Left renal cortex interstitium (tissue), 4 donors: ENCODE results near the gene FGD3. TPM values are rescaled to one million over a fixed set of nuclear protein-coding genes. Genes with fewer than 3 reads are reported as not detected.

ENCODE experiments used
- DNase-seq, 4 donors: peaks; one replicate each; pipeline ENCODE4 v3.0.0-alpha.2; 2013; ENCODE audit warnings: low read depth in 4 of 4, low spot score in 2 of 4, missing footprints in 1 of 4
- polyA plus RNA-seq, 4 donors: library from polyadenylated mRNA; unstranded; fragments of 120-200 nt; gene quantifications; one replicate each; pipeline ENCODE4 v1.2.1, GENCODE V29; 2013; ENCODE audit not compliant: insufficient read length in 4 of 4

FGD3 gene
- polyA plus RNA-seq, 4 donors: 5.1 to 9.5 (median 6.4) TPM

GRCh38 chr9:92954049-92954861 lies 6.9 kb downstream of the FGD3 start:
- no peak for DNase-seq

DNA sequence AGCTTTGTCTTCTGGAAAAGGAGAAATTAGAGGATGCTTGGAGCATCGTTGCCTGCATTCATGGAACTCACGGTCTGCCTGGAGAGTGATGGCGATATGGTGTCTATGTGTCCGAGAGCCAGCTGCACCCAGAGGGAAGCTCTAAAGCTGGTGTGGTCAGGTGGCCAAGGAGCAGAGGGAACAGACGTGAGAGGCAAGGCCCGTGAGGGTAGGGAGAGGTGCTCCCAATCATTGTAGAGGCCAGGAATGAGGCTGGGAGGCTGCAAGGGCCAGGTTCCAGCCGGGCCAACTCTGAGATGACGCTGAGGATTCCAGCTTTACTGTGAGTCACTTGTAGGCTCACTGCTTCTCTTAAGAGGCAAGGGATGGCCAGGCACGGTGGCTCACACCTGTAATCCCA lies 7.6 kb downstream of the FGD3 start:
- DNase-seq: no peak

- no peak for DNase-seq
Observed at GRCh38 chr9:92960561-92961290, 13.4 kb downstream of the FGD3 start.

GRCh38 chr9:92961627-92962302 lies 14.4 kb downstream of the FGD3 start:
- DNase-seq: no peak

GRCh38 chr9:92962303-92962649 lies 15.0 kb downstream of the FGD3 start:
- DNase-seq: no peak

- DNase-seq: no peak
Observed at GRCh38 chr9:92962846-92963245, 15.5 kb downstream of the FGD3 start.

DNA sequence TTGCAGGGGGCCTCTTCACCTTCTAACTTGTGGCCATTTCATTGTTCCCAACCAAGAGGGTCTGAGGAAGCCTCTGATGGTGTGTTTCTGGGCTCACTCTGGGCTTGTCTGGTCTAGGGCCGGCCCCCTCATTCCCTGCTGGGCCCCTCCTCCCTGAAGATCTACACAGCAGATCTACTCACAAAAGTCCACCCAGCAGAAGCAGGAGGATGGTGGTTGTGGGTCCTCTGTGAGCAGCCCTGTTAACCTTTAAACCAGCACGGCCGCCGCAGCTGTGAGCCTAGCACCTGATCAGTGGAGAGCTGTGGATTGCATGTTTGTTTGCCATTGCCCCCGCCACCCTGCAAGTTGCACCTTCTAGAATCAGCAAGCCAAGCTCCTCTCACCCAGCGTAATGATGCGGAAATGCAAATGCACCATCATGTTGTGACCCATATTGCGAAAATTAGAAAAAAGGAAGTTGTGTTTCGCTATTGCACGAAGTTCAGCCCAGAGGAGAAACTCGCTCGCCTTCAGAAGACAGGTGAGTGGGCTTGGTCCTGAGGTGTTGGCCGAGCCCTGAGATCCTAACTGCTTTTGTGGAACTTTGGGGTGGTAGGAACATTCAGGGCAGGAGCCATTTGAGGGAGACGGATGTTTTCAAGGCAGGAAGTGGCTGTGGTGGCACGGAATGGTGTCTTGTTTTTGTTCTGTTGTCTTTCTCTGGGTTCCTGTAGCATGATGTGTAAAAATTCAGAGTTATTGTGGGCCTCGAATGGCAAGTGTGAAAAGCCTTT lies 16.7 kb downstream of the FGD3 start:
- no peak for DNase-seq

- DNase-seq: no peak
Observed at GRCh38 chr9:92964607-92965060, 17.3 kb downstream of the FGD3 start.

GRCh38 chr9:92965061-92965758 lies 17.9 kb downstream of the FGD3 start:
- DNase-seq: no peak

DNA sequence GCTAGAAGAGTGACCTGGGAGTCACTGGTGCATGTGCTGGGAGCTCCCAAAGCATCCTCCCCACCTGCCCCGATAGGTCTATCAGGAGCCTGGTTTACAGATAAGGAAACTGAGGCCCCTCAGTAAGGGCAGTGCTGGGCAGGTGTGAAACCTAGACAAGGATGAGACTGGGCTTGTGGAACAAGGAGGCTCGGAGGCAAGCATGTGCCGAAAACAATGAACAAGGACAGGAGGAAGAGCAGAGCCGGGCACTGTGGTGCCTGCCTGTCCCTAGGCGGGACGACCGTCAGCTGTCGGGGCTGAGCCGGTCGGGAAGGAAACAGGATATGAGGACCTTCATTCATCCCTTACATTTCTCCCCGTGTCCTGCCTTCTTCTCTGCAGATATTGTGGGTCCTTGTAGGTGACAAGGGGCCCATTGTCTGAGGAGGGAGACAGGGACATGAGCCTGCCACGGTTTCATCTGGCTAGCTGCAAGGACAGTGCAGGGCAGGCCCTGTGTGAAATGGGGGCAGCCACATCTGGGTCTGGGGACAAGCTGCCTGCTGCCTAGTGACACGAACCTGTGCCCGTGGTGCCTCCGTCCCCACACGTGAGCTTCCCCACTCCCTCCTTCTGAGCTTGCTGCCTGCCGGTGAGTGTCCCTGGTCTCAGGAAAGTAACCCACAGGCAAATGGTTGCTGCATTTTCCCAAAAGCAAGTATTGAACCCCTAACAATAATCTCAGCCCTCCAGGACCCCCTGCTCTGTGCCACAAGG lies 18.6 kb downstream of the FGD3 start:
- no peak for DNase-seq

- no peak for DNase-seq
Observed at GRCh38 chr9:92966518-92966800, 19.1 kb downstream of the FGD3 start.

DNA sequence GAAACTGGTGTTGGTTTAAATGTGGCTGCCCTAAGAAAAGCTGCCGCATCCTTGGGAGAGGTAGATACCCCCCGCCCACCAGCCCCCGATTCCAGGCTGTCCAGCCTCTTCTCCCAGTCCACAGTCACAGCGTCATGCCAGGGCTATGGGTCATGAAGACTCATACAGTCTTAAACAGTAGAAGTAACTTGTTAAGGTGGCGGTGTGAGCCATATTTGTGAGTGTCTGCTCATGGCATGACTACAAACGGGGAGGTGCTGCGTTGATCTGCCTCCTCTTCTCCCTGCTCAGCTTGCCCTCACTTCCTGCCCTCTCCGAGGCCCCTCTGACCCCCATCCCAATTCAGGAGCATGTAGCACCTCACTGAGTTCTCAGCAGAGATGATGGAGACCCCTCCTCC lies 20.8 kb downstream of the FGD3 start:
- no peak for DNase-seq

- no peak for DNase-seq
Observed at GRCh38 chr9:92969516-92970466, 22.5 kb downstream of the FGD3 start.

GRCh38 chr9:92970467-92970923 lies 23.2 kb downstream of the FGD3 start:
- DNase-seq: no peak

- no peak for DNase-seq
Observed at GRCh38 chr9:92971121-92971520, 23.8 kb downstream of the FGD3 start.

GRCh38 chr9:92971776-92972175 lies 24.5 kb downstream of the FGD3 start:
- DNase-seq: no peak

- DNase-seq: no peak
Observed at GRCh38 chr9:92973700-92974099, 26.4 kb downstream of the FGD3 start.

DNA sequence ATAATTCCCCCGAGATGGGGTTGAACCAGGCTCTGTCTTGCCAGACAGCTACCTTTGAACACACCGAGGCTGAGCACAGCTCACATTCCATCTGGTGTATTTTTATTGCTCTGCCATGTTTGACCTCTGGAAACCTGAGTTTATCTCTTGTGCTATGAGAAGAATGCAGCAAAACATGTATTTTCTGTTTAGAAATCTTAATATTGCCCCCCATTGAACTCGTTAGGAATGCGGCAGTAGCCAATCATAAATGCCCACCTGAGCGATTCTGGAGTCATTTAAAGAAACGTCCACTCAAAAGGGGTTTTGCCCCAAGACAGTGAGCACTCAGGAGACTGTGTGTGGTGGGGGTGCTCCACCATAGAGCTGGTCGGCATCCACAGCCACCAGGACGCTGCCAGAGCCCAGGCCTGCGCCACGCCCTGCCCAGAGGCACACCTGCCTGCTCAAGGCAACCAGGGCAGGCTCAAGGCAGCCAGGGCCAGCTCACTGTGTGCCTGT lies 26.9 kb downstream of the FGD3 start:
- no peak for DNase-seq
